Activated T-helper 1 cell treated with anti-CD3 and anti-CD28 coated beads, Interleukin-12 subunit alpha, Interleukin-12 subunit beta, Interleukin-2, Interleukin-4 antibody, amounts not matched to agents 30 ng/mL and 10 ng/mL and 1 ng/mL, durations not matched to agents 14 hours and 24 hours and 36 hours (primary cell): ENCODE data around the gene FAM168A. TPM values are rescaled to one million over a fixed set of nuclear protein-coding genes. Genes with fewer than 3 reads are reported as not detected.
"Not testable (repeated sequence)": the region's sequence is repeated elsewhere in the genome, so short reads cannot be mapped to it uniquely, and the experiment has no call there.

Source experiments
- DNase-seq: peaks from one replicate; pipeline ENCODE4 v3.0.0; 2021; ENCODE audit warnings: low spot score
- H3K27ac Mint-ChIP-seq: one replicate; pipeline ENCODE4 v1.8.0; 2021; ENCODE audit warnings: mild to moderate bottlenecking, mixed read lengths
- H3K27me3 Mint-ChIP-seq: one replicate; pipeline ENCODE4 v1.8.0; 2022; ENCODE audit warnings: mild to moderate bottlenecking, moderate library complexity, mixed read lengths; ENCODE audit not compliant: insufficient read depth
- H3K36me3 Mint-ChIP-seq: one replicate; pipeline ENCODE4 v1.8.0; 2021; ENCODE audit warnings: low read depth, mixed read lengths
- H3K4me1 Mint-ChIP-seq: one replicate; pipeline ENCODE4 v1.8.0; 2021; ENCODE audit warnings: low read depth, mixed read lengths
- H3K4me3 Mint-ChIP-seq: one replicate; pipeline ENCODE4 v1.8.0; 2021; ENCODE audit warnings: mild to moderate bottlenecking, moderate library complexity, mixed read lengths
- H3K9me3 Mint-ChIP-seq: one replicate; pipeline ENCODE4 v1.8.0; 2021; ENCODE audit warnings: mixed read lengths
- intact Hi-C: fragments of 100-400 bp; cut with micrococcal nuclease; formaldehyde crosslinking; loops from one replicate; pipeline ENCODE4 v1.15.1; 2024
- total RNA-seq: library from RNA; stranded (reverse); gene quantifications from 2 replicates; pipeline ENCODE4 v1.2.3, GENCODE V29; 2022

Gene FAM168A
- total RNA-seq, 1 donor from 2014 or later = 19.4 TPM

GRCh38 chr11:73585834-73586575 lies 11.9 kb downstream of the FAM168A start:
- Mint-ChIP-seq H3K4me3 (no peak overlapping the region), H3K9me3 (no peaks in the 10 kb centered on the region), H3K27me3 (no peaks in the 10 kb centered on the region), H3K27ac (no peak overlapping the region), H3K4me1 (peaks cover 10% of the 10 kb centered on the region), H3K36me3 (peaks cover 2% of the 10 kb centered on the region)
- no peak for DNase-seq
- intact Hi-C loops = no loop called here

DNA sequence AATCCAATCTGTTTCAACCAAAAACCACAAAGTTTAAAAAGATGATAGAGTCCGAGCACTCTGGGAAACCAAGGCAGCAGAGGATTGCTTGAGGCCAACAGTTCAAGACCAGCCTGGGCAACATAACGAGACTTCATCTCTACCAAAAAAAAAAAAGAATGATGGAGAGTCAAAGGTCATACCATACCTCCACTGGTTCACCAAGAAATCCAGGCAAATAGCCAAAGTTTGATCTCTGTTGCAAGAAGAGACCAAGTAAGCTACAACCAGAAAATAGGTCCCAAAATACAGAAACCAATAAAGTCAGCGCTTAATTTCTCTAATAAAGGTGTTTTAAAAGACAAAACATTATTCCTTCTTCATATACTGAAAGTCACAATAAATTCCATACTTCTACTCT lies 13.1 kb downstream of the FAM168A start:
- Mint-ChIP-seq H3K27ac (no peak overlapping the region), H3K27me3 (no peaks in the 10 kb centered on the region), H3K4me1 (peaks cover 14% of the 10 kb centered on the region), H3K9me3 (no peaks in the 10 kb centered on the region), H3K4me3 (no peak overlapping the region), H3K36me3 (peaks cover 5% of the 10 kb centered on the region)
- intact Hi-C loops = no loop called here
- no peak for DNase-seq

GRCh38 chr11:73582653-73583052 lies 15.3 kb downstream of the FAM168A start:
- H3K36me3 Mint-ChIP-seq = peaks cover 7% of the 10 kb centered on the region
- no peak overlapping the region for H3K4me3 Mint-ChIP-seq
- no peaks in the 10 kb centered on the region for H3K9me3 Mint-ChIP-seq
- peaks cover 25% of the 10 kb centered on the region for H3K4me1 Mint-ChIP-seq
- no peaks in the 10 kb centered on the region for H3K27me3 Mint-ChIP-seq
- no peak for DNase-seq
- H3K27ac Mint-ChIP-seq = no peak overlapping the region
- intact Hi-C loops = no loop called here

GRCh38 chr11:73580749-73581148 lies 17.2 kb downstream of the FAM168A start:
- intact Hi-C loops, DNase-seq, H3K4me3 Mint-ChIP-seq, H3K27ac Mint-ChIP-seq, H3K9me3 Mint-ChIP-seq, H3K27me3 Mint-ChIP-seq: not testable (repeated sequence)
- peaks cover 16% of the 10 kb centered on the region for H3K36me3 Mint-ChIP-seq
- H3K4me1 Mint-ChIP-seq = peaks cover 28% of the 10 kb centered on the region

- no peaks in the 10 kb centered on the region for H3K9me3 Mint-ChIP-seq
- no peak overlapping the region for H3K4me3 Mint-ChIP-seq
- intact Hi-C loops = loop anchor here (1.0 to 5.0 kb wide), 2 partner anchors 42 to 58 kb away; no protein-coding TSS in a partner anchor
- no peaks in the 10 kb centered on the region for H3K27me3 Mint-ChIP-seq
- H3K36me3 Mint-ChIP-seq = peaks cover 16% of the 10 kb centered on the region
- DNase-seq = no peak
- peaks cover 28% of the 10 kb centered on the region for H3K4me1 Mint-ChIP-seq
- H3K27ac Mint-ChIP-seq = no peak overlapping the region
Observed at GRCh38 chr11:73579641-73580434, 18.1 kb downstream of the FAM168A start.

DNA sequence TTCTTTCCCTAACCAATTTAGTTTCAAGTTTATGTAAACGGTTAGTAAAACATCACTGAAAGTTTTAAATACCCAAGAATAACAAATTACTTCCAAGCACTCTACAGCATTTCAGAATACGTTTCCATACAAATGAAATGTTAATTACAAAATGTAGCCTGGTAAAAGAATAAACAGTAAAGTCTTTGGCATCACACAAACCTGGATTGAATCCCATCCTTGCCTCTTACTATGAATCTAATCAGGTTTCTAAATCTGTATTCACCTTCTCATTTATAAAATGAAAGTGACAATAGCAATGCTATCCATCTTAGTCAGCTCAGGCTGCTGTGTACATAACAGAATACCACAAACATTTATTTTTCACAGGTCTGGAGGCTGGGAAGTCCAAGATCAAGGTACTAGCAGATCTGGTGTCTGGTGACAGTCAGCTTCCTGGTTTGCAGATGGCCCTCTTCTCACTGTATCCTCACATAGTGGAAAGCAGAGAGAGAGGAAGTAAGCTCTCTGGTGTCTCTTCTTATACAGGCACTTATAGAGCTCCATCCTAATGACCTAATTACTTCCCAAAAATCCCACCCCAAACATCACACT lies 19.2 kb downstream of the FAM168A start:
- intact Hi-C loops = loop anchor here (1.0 to 5.0 kb wide), 2 partner anchors 40 to 56 kb away; no protein-coding TSS in a partner anchor
- Mint-ChIP-seq H3K36me3 (peaks cover 16% of the 10 kb centered on the region), H3K27me3 (no peaks in the 10 kb centered on the region), H3K4me1 (peaks cover 28% of the 10 kb centered on the region), H3K9me3 (no peaks in the 10 kb centered on the region), H3K27ac (peak overlapping the region; percentile 52), H3K4me3 (no peak overlapping the region)
- DNase-seq = no peak

DNA sequence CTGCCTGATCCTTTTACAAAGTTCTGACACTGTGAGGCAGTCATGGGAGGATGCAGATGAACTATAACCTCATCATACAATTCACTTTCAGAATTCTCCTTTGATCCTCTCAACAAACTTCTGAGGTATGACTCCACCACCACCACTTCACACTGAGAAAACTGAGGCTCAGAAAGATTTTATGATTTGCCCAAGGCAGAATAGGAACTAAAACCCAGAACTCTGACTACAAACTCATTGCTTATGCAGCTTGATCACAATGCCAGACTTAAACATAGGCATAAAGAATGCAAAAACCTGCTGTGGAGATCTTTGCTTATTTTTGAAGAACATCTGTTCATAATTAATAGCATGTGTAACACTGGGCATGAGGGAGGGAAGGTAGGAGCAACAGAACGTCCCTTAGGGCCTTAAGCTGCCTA lies 20.4 kb downstream of the FAM168A start:
- Mint-ChIP-seq H3K36me3 (peaks cover 14% of the 10 kb centered on the region), H3K4me1 (peaks cover 28% of the 10 kb centered on the region), H3K9me3 (no peaks in the 10 kb centered on the region), H3K27ac (peak overlapping the region; percentile 62), H3K27me3 (no peaks in the 10 kb centered on the region), H3K4me3 (no peak overlapping the region)
- no peak for DNase-seq
- intact Hi-C loops = loop anchor here (1.0 to 5.0 kb wide), 2 partner anchors 21 to 55 kb away; partner anchors contain the start of gene FAM168A

DNA sequence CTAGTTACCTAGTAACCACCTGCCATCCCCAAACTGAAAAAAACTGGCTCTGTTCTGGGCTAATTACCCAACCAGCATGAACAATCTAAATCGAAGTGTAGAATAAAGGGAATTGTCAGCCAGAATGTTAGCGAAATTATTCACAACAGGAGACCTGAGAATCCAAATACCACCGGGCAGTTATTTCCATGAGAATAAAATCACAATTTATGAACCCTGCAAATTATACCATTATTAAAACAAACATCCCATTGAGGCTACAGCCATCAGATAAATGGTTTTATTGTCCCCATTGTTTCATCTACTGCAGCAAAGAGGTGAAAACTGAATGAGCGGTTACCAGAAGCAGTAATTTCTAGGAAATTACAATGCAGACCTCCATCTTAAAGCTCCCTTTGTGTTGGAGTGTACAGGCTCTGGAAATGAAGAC lies 21.7 kb downstream of the FAM168A start:
- H3K27ac Mint-ChIP-seq = no peak overlapping the region
- peaks cover 14% of the 10 kb centered on the region for H3K36me3 Mint-ChIP-seq
- H3K4me1 Mint-ChIP-seq = peaks cover 28% of the 10 kb centered on the region
- no peaks in the 10 kb centered on the region for H3K9me3 Mint-ChIP-seq
- intact Hi-C loops = loop anchor here (5.0 kb wide), 1 partner anchor 54 kb away; no protein-coding TSS in a partner anchor
- H3K4me3 Mint-ChIP-seq = no peak overlapping the region
- no peaks in the 10 kb centered on the region for H3K27me3 Mint-ChIP-seq
- DNase-seq = no peak

DNA sequence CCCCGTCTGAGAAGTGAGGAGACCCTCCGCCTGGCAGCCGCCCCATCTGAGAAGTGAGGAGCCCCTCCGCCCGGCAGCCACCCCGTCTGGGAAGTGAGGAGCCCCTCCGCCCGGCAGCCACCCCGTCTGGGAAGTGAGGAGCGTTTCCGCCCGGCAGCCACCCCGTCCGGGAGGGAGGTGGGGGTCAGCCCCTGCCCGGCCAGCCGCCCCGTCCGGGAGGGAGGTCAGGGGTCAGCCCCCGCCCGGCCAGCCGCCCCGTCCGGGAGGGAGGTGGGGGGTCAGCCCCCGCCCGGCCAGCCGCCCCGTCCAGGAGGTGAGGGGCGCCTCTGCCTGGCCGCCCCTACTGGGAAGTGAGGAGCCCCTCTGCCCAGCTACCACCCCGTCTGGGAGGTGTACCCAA lies 25.9 kb downstream of the FAM168A start:
- H3K27me3 Mint-ChIP-seq, DNase-seq, H3K36me3 Mint-ChIP-seq, intact Hi-C loops, H3K4me3 Mint-ChIP-seq, H3K4me1 Mint-ChIP-seq, H3K27ac Mint-ChIP-seq, H3K9me3 Mint-ChIP-seq: not testable (repeated sequence)

GRCh38 chr11:73570415-73571114 lies 27.3 kb downstream of the FAM168A start:
- intact Hi-C loops = no loop called here
- peaks cover 3% of the 10 kb centered on the region for H3K36me3 Mint-ChIP-seq
- no peaks in the 10 kb centered on the region for H3K27me3 Mint-ChIP-seq
- DNase-seq = no peak
- no peak overlapping the region for H3K4me3 Mint-ChIP-seq
- H3K4me1 Mint-ChIP-seq = no peaks in the 10 kb centered on the region
- H3K9me3 Mint-ChIP-seq = no peaks in the 10 kb centered on the region
- H3K27ac Mint-ChIP-seq = no peak overlapping the region

DNA sequence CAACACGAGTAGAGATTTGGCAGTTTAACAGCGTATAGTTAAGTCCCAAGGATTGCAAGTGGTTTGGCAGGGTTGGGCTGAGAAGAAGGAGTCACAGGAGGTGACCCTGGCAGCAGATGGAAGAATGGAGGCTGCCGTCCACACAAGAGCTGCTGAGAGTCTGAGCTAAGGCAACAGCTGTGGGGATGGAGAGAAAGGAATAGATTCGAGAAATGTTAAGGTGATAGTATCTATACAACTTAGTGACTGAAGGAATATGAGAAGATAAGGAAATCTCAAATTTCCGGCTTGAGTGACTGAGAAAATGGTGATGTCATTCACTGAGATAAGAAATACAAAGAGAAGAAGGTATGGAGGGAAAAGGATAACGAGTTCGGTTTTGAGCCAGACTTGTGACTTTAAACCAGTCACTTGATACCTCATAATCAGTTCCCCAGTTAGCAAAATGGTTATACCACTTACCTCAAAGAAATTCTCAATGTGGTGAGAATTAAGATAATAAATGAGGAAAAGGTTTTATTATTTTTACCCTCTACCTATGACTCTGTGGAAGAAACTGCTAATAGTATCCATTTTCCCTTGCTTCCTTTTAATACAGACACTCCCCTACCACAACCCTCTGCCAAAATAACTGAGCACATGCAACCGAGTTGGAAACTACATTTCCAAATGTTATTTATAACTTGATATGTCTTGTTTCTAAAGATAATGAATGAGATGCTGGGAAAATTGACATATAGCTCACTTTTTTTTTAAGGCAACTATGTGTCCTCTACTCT lies 30.7 kb downstream of the FAM168A start:
- no peak overlapping the region for H3K4me3 Mint-ChIP-seq
- intact Hi-C loops = no loop called here
- no peak overlapping the region for H3K27ac Mint-ChIP-seq
- H3K36me3 Mint-ChIP-seq = peaks cover 3% of the 10 kb centered on the region
- no peaks in the 10 kb centered on the region for H3K9me3 Mint-ChIP-seq
- H3K4me1 Mint-ChIP-seq = no peaks in the 10 kb centered on the region
- no peak for DNase-seq
- no peaks in the 10 kb centered on the region for H3K27me3 Mint-ChIP-seq

- Mint-ChIP-seq H3K27me3 (no peaks in the 10 kb centered on the region), H3K9me3 (no peaks in the 10 kb centered on the region), H3K36me3 (peaks cover 3% of the 10 kb centered on the region), H3K4me3 (no peak overlapping the region), H3K27ac (no peak overlapping the region), H3K4me1 (no peaks in the 10 kb centered on the region)
- DNase-seq = no peak
- intact Hi-C loops = no loop called here
Observed at GRCh38 chr11:73566422-73566821, 31.5 kb downstream of the FAM168A start.
